Trophoblast cell (in vitro differentiated cells and primary cell): ENCODE data around the gene PTGER2.

Experiments
- DNase-seq, 2 donors: peaks; one replicate each; pipeline ENCODE4 v3.0.0-alpha.2; 2016
- H2AFZ ChIP-seq: 2 replicates; pipeline ENCODE4 v1.6.1; 2013; ENCODE audit warnings: low read length, moderate library complexity, mild to moderate bottlenecking; ENCODE audit not compliant: insufficient read depth, poor library complexity
- H2AK5ac ChIP-seq: 2 replicates; pipeline ENCODE4 v1.6.1; 2013; ENCODE audit warnings: mild to moderate bottlenecking, low read length
- H2BK120ac ChIP-seq: 2 replicates; pipeline ENCODE4 v1.6.1; 2013; ENCODE audit warnings: low read length, mild to moderate bottlenecking, moderate library complexity; ENCODE audit not compliant: insufficient read depth, poor library complexity
- H2BK12ac ChIP-seq: 2 replicates; pipeline ENCODE4 v1.6.1; 2013; ENCODE audit warnings: mild to moderate bottlenecking, low read length, moderate library complexity
- H2BK5ac ChIP-seq: 2 replicates; pipeline ENCODE4 v1.6.1; 2013; ENCODE audit warnings: low read length, low read depth, moderate library complexity, mild to moderate bottlenecking; ENCODE audit not compliant: poor library complexity
- H3K14ac ChIP-seq: 2 replicates; pipeline ENCODE4 v1.6.1; 2013; ENCODE audit warnings: mild to moderate bottlenecking, low read length
- H3K18ac ChIP-seq: 2 replicates; pipeline ENCODE4 v1.6.1; 2013; ENCODE audit warnings: mild to moderate bottlenecking, low read length
- H3K23ac ChIP-seq: 2 replicates; pipeline ENCODE4 v1.6.1; 2013; ENCODE audit warnings: low read length
- H3K27ac ChIP-seq: 2 replicates; pipeline ENCODE4 v1.5.1; 2013; ENCODE audit warnings: low read depth, mild to moderate bottlenecking, inconsistent platforms, low read length, moderate library complexity
- H3K27me3 ChIP-seq: 2 replicates; pipeline ENCODE4 v1.6.1; 2013; ENCODE audit warnings: inconsistent platforms, mild to moderate bottlenecking, low read length, moderate library complexity; ENCODE audit not compliant: insufficient read depth
- H3K36me3 ChIP-seq, 2 experiments: 1 replicate in 1 of 2; 2 replicates in 1 of 2; pipeline ENCODE4 v1.6.1; 2013; ENCODE audit warnings: low read length in 2 of 2, mild to moderate bottlenecking in 2 of 2, moderate library complexity in 1 of 2; ENCODE audit not compliant: insufficient read depth in 2 of 2, control insufficient read depth in 1 of 2
- H3K4ac ChIP-seq: 2 replicates; pipeline ENCODE4 v1.6.1; 2013; ENCODE audit warnings: low read depth, mild to moderate bottlenecking, low read length, moderate library complexity
- H3K4me1 ChIP-seq, 2 experiments: 1 replicate in 1 of 2; 2 replicates in 1 of 2; pipeline ENCODE4 v1.6.1; 2013; ENCODE audit warnings: low read length in 2 of 2, mild to moderate bottlenecking in 2 of 2, moderate library complexity in 1 of 2; ENCODE audit not compliant: insufficient read depth in 2 of 2, control insufficient read depth in 1 of 2
- H3K4me2 ChIP-seq: 2 replicates; pipeline ENCODE4 v1.6.1; 2013; ENCODE audit warnings: inconsistent platforms, mild to moderate bottlenecking, low read length, moderate library complexity
- H3K4me3 ChIP-seq: 2 replicates; pipeline ENCODE4 v1.5.1; 2013; ENCODE audit warnings: mild to moderate bottlenecking, low read depth, low read length, inconsistent platforms
- H3K79me1 ChIP-seq: one replicate; pipeline ENCODE4 v1.6.1; 2013; ENCODE audit warnings: low read length
- H3K79me2 ChIP-seq: 2 replicates; pipeline ENCODE4 v1.6.1; 2013; ENCODE audit warnings: low read length, mild to moderate bottlenecking; ENCODE audit not compliant: control insufficient read depth, insufficient read depth, poor library complexity
- H3K9ac ChIP-seq: 2 replicates; pipeline ENCODE4 v1.6.1; 2013; ENCODE audit warnings: mild to moderate bottlenecking, low read length
- H3K9me3 ChIP-seq: 2 replicates; pipeline ENCODE4 v1.6.1; 2013; ENCODE audit warnings: low read depth, mild to moderate bottlenecking, control low read depth, inconsistent platforms, low read length; ENCODE audit not compliant: insufficient read depth
- H4K12ac ChIP-seq: 2 replicates; pipeline ENCODE4 v1.6.1; 2013; ENCODE audit warnings: low read depth, mild to moderate bottlenecking, low read length, moderate library complexity
- H4K8ac ChIP-seq: 2 replicates; pipeline ENCODE4 v1.6.1; 2013; ENCODE audit warnings: low read depth, mild to moderate bottlenecking, low read length, moderate library complexity
- H4K91ac ChIP-seq: one replicate; pipeline ENCODE4 v1.6.1; 2013; ENCODE audit warnings: low read depth, mild to moderate bottlenecking, low read length, moderate library complexity
- WGBS: extraction: QIAGEN DNeasy Blood & Tissue Kit; methylation state at CpG from one replicate; pipeline ENCODE4 v1.1.7; 2013; ENCODE audit warnings: missing lambda C conversion rate; ENCODE audit not compliant: insufficient read length, insufficient coverage; ENCODE audit errors: extremely low coverage; 5-methylcytosine and 5-hydroxymethylcytosine counted together

The PTGER2 gene

DNA sequence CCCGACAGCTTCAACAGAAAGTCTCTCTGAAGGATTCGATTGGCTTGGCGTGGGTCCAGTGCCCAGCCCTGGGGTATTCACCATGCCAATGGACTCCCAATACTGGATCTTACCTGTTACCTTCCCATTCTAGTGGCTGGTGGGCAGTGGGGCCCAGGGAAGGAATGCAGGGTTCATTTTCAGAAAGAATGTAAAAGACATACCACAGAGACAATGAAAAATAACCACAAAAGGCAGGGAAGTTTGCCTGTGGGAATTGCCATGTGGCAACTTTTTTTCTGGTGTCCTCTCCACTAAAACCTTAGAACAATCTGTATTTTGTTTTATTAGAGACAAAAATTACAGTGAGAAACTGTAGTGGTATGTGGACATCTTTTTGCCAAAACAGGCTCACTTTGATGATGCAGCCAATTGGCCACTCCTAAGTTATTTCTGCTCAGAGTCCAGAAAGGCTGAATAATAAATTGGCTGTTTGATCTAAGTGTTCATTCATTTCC, 55.2 kb downstream of the PTGER2 start:
- Histone ChIP-seq H3K23ac (no peak overlapping the region), H3K9ac (no peak overlapping the region), H3K18ac (no peak overlapping the region), H3K79me1 (no peaks in the 10 kb centered on the region), H2BK12ac (no peak overlapping the region), H4K8ac (no peak overlapping the region), H2AFZ (no peak overlapping the region), H3K27ac (no peak overlapping the region), H4K12ac (no peak overlapping the region), H2BK120ac (no peak overlapping the region), H3K9me3 (no peaks in the 10 kb centered on the region), H3K14ac (no peak overlapping the region), H3K36me3 (no peaks in the 10 kb centered on the region), H3K4me2 (no peak overlapping the region), H4K91ac (no peak overlapping the region), H3K27me3 (no peaks in the 10 kb centered on the region), H3K4ac (no peak overlapping the region), H2BK5ac (no peak overlapping the region), H3K79me2 (no peaks in the 10 kb centered on the region), H2AK5ac (no peak overlapping the region), H3K4me1 (no peaks in the 10 kb centered on the region), H3K4me3 (no peak overlapping the region)
- WGBS = no CpG with 5 or more reads among the region's 3 CpGs
- DNase-seq = no peak

- Histone ChIP-seq H3K27me3 (no peaks in the 10 kb centered on the region), H2AK5ac (no peak overlapping the region)
- no CpG with 5 or more reads among the region's 4 CpGs for WGBS
Measured at GRCh38 chr14:52370406-52370935, 56.4 kb downstream of the PTGER2 start.

DNA sequence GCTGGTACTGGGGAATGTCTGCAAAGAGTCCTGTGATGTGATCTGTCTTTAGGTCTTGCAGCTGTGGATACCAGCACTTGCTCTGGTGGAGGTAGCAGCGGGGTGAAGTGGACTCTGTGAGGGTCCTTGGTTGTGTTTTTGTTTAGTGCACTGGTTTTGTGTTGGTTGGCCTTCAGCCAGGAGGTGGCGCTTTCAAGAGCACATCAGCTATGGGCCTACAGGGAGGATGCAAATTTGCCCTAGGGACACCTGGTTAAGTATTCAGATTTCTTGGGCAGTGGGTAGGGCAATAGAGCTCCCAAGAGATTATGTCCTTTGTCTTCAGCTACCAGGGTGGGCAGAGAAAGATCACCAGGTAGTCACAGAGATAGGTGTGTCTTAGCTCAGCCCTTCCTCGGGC, 63.8 kb downstream of the PTGER2 start:
- H3K79me2 ChIP-seq = no peaks in the 10 kb centered on the region
- DNase-seq = no peak
- H3K18ac ChIP-seq = no peak overlapping the region
- H3K9ac ChIP-seq = no peak overlapping the region
- no peak overlapping the region for H2BK5ac ChIP-seq
- H3K23ac ChIP-seq = no peak overlapping the region
- H3K4me3 ChIP-seq = no peak overlapping the region
- H4K8ac ChIP-seq = no peak overlapping the region
- no peak overlapping the region for H2BK12ac ChIP-seq
- H3K36me3 ChIP-seq = no peaks in the 10 kb centered on the region
- no peaks in the 10 kb centered on the region for H3K9me3 ChIP-seq
- no peak overlapping the region for H2AFZ ChIP-seq
- no peak overlapping the region for H3K4me2 ChIP-seq
- no peak overlapping the region for H4K91ac ChIP-seq
- H3K27me3 ChIP-seq = no peaks in the 10 kb centered on the region
- no CpG with 5 or more reads among the region's 3 CpGs for WGBS
- H3K79me1 ChIP-seq = no peaks in the 10 kb centered on the region
- no peak overlapping the region for H3K14ac ChIP-seq
- no peak overlapping the region for H3K4ac ChIP-seq
- H3K27ac ChIP-seq = no peak overlapping the region
- H3K4me1 ChIP-seq = no peaks in the 10 kb centered on the region
- H2AK5ac ChIP-seq = no peak overlapping the region
- H4K12ac ChIP-seq = no peak overlapping the region
- H2BK120ac ChIP-seq = no peak overlapping the region

More at GRCh38 chr14:52370406-52370935, 56.4 kb downstream of the PTGER2 start:
- no peak overlapping the region for H3K18ac ChIP-seq
- H3K4ac ChIP-seq = no peak overlapping the region
- no peak overlapping the region for H4K12ac ChIP-seq
- H3K4me2 ChIP-seq = no peak overlapping the region
- H3K9ac ChIP-seq = no peak overlapping the region
- no peak overlapping the region for H2BK5ac ChIP-seq
- H4K8ac ChIP-seq = no peak overlapping the region
- H3K14ac ChIP-seq = no peak overlapping the region
- no peak overlapping the region for H4K91ac ChIP-seq
- no peak overlapping the region for H3K4me3 ChIP-seq
- no peaks in the 10 kb centered on the region for H3K9me3 ChIP-seq
- H2AFZ ChIP-seq = no peak overlapping the region
- no peaks in the 10 kb centered on the region for H3K36me3 ChIP-seq
- DNase-seq = no peak
- no peaks in the 10 kb centered on the region for H3K79me2 ChIP-seq
- no peaks in the 10 kb centered on the region for H3K4me1 ChIP-seq
- H2BK12ac ChIP-seq = no peak overlapping the region
- no peak overlapping the region for H3K23ac ChIP-seq
- H3K79me1 ChIP-seq = no peaks in the 10 kb centered on the region
- no peak overlapping the region for H2BK120ac ChIP-seq
- H3K27ac ChIP-seq = no peak overlapping the region
